Cardiac fibroblast (primary cell): Measurements from ENCODE around the gene CEP19.

ENCODE experiments used
- DNase-seq, 2 donors: peaks; one replicate each; pipeline versions ENCODE4 v3.0.0 to v3.0.0-alpha.2; 2010; ENCODE audit warnings: low read depth in 2 of 2
- H3K4me3 ChIP-seq, 2 donors: replicated peaks in 1 of 2; 1 replicate in 1 of 2; 2 replicates in 1 of 2; pipeline ENCODE4 v1.5.1; 2011; ENCODE audit warnings: low read depth in 2 of 2, low read length in 2 of 2, mild to moderate bottlenecking in 2 of 2, moderate library complexity in 1 of 2
- TF ChIP-seq, protein P1 (sequence below): IDR thresholded peaks from one replicate; pipeline ENCODE4 v1.5.1; 2011; ENCODE audit warnings: low read depth, mild to moderate bottlenecking, low read length, inconsistent platforms

Gene CEP19

GRCh38 chr3:196677931-196678330 is 34.1 kb downstream of the CEP19 start:
- H3K4me3 ChIP-seq = no peak overlapping the region
- TF ChIP-seq, protein P1, sequence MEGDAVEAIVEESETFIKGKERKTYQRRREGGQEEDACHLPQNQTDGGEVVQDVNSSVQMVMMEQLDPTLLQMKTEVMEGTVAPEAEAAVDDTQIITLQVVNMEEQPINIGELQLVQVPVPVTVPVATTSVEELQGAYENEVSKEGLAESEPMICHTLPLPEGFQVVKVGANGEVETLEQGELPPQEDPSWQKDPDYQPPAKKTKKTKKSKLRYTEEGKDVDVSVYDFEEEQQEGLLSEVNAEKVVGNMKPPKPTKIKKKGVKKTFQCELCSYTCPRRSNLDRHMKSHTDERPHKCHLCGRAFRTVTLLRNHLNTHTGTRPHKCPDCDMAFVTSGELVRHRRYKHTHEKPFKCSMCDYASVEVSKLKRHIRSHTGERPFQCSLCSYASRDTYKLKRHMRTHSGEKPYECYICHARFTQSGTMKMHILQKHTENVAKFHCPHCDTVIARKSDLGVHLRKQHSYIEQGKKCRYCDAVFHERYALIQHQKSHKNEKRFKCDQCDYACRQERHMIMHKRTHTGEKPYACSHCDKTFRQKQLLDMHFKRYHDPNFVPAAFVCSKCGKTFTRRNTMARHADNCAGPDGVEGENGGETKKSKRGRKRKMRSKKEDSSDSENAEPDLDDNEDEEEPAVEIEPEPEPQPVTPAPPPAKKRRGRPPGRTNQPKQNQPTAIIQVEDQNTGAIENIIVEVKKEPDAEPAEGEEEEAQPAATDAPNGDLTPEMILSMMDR = no peak
- DNase-seq = no peak

DNA sequence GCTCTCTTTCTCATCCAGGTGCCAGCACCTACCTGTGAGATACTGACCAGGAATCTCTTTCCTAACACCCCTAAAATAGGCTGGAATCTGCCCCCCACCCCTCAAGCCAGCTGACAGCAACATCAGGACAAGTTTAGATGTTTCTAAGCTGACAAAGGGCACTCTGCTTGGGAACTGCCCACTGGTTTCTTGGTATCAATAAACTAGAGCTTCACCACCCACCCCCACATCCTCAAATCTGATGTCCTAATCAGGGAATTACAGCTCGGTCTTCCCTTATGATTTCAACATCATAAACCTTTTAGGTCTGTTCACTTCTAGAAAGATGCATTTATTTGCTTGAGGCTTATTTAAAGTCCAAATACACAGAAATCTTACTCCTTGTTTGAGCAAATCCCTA is 34.7 kb downstream of the CEP19 start:
- H3K4me3 ChIP-seq = no peak overlapping the region
- no peak for DNase-seq
- TF ChIP-seq, protein P1 = no peak

GRCh38 chr3:196673632-196674031 is 38.4 kb downstream of the CEP19 start:
- DNase-seq = no peak
- no peak overlapping the region for H3K4me3 ChIP-seq
- TF ChIP-seq, protein P1 = no peak

DNA sequence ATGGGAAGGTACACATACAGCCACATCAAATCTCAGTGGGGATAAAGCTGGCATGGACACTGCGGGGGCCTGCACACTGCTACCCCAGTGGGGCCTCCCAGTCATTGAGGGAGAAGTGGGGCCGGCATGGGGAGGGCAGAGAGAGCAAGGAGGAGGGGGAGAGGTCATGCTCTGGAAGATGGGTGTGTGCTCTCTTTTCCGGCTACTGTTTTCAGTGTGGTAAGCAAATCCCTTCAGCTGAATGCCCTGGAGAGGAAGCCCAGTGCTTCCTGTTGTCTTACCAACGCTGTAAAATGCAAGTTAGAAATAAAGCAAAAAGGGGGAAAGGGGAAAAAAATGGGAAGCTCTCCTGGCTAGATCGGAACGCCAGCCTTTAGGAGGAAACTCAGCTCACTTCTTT is 41.7 kb downstream of the CEP19 start:
- TF ChIP-seq, protein P1 = no peak
- DNase-seq = no peak
- H3K4me3 ChIP-seq = no peak overlapping the region

- TF ChIP-seq, protein P1 = no peak
- H3K4me3 ChIP-seq = no peak overlapping the region
- no peak for DNase-seq
Measured at GRCh38 chr3:196667056-196667825, 44.8 kb downstream of the CEP19 start.

DNA sequence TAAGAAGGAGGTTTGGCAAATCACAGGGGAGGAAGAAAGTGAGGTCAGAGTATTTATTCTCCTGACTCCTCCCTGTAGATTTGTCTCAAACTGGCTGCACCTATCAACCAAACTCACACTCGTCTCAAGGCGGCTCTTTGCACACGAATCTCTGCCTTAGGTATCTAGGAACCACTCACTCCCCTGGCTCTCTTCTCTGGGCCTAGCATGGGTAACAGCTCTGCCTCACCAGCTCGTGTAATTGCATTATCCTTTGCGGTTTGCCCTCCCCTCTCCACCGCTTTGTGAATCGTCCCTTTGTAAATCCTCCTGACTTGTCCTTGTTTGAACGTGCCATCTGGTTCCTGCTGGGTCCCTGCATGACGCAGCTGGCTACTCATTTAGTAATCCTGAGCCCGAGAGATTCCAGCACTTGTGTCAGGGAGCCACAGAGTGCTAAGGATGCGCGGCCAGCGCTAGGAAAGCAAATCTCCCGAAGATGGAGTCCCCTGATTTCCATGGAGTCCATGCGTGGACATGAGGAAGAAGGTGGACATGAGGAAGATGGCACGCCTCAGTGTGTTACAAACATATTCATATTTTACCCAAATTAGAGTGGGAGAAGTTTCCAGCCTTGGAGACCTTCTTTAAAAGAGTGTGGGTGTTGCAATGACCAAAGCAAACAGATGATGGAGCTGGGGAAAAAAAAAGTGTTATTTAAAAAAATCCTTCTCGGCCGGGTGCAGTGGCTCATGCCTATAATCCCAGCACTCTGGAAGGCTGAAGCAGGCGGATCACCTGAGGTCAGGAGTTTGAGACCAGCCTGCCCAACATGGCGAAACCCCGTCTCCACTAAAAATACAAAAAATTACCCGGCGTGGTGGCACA is 45.8 kb downstream of the CEP19 start:
- DNase-seq = peak; percentile 65 to 72
- H3K4me3 ChIP-seq = no peak overlapping the region
- TF ChIP-seq, protein P1 = no peak
